Activated CD4-positive, alpha-beta T cell treated with anti-CD3 and anti-CD28 coated beads, Interleukin-2, amount 50 U/mL, for 1 hour (primary cell): ENCODE results near the gene NR2E3.

Source experiments
- DNase-seq: peaks from one replicate; pipeline ENCODE4 v3.0.0-alpha.2; 2020

The NR2E3 gene

DNA sequence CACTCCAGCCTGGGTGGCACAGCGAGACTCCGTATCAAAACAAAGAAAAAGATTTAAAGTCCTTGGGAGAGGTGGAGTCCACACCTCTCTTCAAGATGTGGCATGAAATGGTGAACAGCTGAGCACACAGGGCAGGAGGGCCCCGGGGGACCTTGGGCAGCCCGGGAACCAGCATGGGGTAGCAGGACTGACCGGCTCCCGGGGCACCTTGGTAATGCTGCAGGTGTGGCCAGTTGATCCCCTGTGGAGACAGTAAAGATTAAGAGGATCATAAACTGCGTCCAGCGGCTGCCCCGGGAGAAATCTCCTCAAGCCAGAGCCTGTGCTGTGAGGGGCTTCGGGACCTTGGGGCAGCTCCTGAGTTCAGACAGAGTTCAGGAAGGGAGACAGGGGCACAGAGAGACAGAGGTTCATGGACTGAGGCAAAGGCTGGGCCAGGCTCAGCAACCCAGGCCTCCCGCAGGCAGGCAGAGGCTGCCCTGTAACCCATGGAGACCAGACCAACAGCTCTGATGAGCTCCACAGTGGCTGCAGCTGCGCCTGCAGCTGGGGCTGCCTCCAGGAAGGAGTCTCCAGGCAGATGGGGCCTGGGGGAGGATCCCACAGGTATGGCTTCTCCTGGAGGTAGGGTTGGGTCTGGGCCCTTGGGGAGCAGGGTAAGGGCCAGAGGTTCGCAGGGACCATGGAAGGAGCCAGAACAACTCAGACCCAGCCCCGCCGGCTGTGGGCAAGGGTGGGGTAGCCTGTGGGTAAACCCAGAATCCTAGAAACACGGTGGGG, at the start of gene NR2E3:
TSS of gene NR2E3 (plus strand) at position 299 of the 780 bp plus-strand sequence. CDS start at position 489, 190 bp downstream.
- no peak for DNase-seq

DNA sequence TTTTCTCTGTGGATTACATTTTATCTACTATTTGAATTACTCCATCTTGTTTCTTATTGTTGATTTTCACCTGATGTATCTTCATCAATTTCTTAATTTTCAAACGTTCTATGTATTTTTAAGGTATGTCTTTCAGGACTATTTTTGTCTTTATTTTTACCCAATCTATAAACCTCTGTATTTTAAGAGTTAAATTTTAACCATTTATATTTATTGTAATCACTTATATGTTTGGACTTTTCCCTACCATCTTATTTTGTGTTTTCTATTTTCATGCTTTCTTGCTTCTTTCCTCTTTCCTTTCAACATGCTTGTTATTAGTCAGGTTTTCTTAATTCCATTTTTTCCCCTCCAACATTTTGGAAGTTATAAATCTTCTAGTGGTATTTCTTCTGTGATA, 49.5 kb upstream of the NR2E3 start:
- no peak for DNase-seq

DNA sequence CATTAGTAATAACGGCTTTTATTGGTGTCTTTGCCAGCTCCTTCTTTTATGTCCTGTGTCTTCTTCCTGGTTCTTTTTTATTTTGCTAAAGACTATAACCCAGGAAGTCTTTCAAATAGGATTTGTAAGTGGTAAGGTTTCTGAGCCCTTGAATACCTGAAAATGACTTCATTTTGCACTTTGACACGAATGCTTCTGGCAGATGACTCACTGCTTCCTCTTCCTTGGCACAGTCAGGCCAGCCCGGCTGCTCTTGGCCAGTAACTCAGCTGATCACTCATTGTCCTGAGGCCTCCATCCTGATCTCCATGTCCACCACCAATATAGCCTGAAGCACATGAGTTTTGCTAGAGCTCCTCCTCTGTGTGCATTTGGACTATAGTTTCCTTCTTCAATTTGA, 48.7 kb upstream of the NR2E3 start:
- DNase-seq, result no peak

DNA sequence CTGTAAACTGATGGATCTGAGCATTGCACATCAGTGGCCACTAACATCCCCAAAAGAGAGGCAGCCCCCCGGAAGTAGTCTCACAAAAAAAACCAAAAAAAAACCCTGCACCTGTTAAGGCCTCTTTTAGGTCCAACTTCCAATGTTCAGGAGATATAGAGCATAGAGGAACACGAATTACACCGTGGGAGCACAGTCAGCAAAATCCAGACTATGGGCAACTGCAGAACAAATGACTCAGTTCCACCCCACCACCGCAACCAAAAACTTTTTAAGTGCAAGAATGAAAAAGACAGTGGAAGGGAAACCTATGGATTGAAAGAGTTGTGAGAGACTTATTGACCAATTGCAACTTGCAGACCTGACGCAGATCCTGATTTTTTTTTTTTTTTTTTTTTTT, 42.2 kb upstream of the NR2E3 start:
- DNase-seq, result no peak

DNA sequence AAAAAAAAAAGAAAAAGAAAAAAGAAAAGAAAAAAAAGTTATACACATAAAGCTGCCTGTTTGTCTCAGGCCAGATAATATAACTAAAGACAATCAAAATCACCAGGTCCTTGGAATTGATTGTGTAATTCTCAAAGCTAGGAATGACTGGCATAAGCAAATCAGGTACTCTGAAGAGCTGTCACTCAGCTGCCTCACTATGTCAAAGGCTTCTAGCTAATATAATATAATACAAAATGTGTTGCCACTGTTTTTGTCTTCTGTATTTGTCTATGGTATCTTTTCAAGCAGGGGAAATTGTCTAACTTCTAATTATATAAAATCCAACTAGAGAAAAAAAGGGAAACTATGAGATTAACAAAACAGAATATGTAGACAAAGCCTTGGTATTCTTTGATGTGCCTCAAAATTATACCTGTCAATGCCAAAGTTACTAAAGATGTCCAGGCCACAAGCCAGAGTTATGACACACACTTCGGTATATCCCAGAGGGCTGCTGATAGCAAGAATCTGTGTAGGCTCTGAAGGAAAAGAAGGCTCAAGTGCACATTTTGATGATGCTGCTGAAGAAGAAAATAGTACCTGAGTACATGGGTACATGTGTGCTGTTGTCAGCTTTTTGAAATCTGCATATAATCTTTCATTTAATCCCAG, 37.0 kb upstream of the NR2E3 start:
- DNase-seq, result no peak

DNA sequence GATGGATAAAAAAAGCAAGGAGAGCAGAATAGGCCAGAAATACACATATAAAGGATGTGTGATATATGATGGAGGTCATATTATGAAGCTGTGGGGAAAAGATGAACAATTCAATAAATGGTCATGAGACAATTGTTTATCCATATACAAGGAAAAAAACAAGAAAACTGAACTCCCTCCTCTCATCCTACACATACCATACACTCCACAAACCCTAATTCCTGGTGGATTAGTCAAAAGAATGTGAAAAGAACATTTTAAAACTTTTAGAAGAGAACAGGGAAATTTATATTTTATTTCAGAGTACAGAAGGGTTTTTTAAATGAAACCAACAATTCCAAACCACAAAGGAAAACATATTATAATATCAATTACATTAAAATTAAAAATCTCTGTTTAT, 34.5 kb upstream of the NR2E3 start:
- DNase-seq, result no peak

DNA sequence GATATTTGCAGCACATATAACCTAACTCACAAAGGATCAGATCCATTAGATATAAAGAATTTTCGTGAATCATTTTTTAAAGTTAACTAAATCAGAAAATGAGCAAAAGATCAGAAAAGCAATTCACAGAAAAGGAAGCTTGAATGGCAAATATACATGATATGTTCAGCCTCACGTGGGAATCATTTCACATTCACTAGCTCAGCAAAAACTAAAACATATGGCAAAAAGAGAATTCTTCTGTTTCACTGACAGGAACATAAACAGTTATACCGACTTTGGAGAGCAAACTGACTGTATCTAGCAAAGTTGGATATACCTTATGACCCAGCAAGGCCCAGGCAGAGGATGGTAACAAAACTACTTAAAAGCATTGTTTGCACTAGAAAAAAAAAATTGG, 34.0 kb upstream of the NR2E3 start:
- no peak for DNase-seq

DNA sequence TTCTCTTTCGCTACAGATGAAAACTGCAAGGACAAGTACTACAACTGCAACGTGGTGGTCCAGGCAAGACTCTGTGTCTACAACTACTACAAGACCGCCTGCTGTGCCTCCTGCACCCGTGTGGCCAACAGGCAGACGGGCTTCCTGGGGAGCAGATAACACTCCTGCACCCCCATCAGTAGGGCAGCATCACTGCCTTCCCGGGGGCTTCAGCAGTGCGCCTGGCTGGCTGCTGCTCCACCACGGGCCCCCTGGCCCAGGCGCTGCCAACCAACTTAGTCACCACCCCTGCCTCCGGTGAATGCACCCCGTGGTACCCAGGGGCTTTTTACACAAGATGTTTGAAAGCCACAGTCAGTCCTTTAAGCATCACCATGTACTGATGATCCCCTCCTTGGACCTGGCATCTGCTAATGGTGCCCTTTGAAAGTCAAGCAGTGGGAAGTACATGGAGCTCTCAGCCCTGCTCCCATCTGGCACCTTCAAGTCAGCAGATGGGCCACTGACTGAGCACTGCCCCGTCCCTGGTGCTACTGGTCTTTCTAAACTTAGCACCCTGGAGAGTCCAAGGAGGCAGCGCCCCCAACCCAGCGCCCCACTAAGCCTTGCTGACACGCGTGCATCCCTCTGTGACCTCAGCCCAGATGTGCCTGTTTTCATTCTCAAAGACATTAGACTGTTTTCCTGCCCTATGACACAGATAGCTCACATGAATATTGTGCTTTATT, 33.0 kb upstream of the NR2E3 start:
- DNase-seq, result no peak

DNA sequence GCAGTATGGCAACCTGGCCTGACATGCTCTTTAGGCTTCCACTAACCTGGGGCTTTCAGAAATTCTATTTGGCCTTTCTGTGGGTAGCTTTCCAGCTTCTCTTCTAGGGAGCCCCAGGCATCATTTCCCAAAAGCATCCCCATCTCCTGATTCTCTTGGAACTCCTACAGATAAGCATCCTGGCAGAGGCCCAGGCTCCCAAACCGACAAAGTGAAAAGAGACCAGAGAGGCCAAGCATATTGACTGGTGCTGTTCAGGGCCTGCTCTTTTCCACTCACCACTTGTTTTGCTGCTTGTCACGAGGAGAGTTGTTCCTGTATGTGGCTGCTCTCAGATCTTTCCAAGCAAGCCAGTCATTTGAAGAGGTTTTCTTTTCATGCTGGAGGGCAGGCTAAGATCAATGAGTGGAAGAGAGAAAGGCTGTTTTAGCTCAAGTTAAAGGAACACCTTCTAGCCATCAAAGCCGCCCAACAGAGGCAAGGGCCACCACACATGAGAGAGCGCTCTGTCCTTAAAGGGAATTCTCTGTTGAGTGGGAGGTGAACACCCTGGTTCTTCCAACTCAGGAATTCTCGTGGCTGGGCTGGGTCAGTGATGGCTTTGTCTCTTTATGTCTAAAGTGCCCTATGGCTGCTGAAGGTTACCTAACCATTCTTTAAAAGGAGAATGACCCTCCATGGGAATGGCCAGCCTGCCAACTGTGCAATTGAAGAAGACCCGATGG, 31.1 kb upstream of the NR2E3 start:
- DNase-seq, result no peak

DNA sequence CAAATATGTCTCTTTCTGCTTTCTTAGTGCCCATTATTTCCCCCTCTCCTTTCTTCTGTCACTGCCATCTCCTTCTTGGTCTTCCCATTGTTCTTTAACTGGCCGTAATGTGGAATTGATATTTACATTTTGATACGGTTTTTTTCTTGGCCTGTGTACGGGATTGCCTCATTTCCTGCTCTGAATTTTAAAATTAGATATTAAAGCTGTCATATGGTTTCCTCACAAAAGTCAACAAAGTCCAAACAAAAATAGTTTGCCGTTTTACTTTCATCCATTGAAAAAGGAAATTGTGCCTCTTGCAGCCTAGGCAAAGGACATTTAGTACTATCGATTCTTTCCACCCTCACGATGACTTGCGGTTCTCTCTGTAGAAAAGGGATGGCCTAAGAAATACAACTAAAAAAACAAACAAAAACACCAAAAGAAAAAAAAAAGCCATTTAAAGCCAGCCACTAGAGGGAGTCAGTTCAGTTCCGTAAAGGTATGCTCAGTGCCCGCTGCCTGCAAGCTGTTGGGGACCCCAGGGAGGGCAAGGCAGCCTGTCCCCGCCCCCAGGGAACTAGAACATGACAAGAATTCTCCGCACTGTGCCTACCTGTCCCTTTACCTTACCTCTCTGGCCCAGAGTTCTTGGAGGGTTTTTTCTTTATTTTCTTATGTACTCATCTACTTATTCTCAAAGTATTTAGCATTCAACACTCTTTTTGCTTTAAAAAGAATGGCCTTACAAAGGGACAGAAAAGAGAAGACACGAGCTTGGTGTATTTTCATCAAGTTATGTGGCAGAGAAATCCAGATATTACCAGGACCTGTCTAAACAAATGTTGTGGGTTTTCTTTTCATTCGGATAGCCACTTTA, 30.0 kb upstream of the NR2E3 start:
- DNase-seq, result peak; percentile 9

DNA sequence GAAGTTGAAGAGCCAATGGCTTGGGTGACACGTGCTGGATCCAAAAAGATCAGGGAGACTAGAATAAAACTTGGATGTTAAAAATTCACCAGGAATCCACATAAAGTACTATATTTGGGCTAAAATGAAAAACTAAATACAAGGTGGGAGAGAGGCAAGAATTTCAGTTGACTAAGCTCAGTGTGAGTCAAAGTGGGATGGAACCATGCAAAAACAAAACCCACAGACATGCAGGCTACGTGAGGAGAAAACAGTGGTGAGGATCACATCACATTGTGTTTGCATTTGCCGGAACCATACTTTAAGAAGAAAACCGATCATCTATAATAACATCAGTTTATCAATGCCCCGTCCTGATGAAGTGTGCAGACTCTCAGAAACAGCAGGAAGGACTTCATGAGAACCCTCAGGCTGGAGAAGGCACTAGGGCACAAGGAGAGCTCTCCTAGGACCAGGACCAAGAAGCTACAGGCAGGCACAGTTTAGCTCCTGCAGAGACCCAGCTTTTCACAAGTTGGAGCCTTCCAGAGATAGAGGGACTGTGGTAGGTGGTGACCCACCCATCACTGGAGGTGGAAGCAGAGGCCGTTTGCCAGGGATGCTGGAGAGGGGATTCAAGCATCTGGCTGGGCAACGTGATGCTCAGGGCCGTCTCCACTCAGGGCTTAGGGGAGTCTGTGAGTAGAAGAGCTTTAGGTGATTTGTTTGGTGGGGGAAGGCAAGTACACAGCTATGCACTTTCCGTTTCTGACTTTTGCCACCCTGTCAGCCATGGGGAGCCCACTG, 29.0 kb upstream of the NR2E3 start:
- no peak for DNase-seq

DNA sequence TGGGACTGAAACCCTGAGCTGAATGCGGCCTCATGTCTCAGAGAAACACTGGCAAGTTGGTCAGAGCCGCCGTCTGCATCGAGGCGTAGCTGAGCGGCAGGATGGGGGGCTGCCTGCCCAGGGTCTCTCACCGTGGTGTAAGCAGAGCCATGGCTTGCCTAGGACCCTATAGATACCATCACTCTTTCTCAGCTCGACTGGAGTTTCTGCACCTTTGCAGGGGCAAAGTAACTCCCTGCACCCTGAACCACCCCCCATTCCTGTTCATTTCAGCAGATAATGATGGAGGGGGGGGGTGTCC, 28.4 kb upstream of the NR2E3 start:
- DNase-seq, result no peak

DNA sequence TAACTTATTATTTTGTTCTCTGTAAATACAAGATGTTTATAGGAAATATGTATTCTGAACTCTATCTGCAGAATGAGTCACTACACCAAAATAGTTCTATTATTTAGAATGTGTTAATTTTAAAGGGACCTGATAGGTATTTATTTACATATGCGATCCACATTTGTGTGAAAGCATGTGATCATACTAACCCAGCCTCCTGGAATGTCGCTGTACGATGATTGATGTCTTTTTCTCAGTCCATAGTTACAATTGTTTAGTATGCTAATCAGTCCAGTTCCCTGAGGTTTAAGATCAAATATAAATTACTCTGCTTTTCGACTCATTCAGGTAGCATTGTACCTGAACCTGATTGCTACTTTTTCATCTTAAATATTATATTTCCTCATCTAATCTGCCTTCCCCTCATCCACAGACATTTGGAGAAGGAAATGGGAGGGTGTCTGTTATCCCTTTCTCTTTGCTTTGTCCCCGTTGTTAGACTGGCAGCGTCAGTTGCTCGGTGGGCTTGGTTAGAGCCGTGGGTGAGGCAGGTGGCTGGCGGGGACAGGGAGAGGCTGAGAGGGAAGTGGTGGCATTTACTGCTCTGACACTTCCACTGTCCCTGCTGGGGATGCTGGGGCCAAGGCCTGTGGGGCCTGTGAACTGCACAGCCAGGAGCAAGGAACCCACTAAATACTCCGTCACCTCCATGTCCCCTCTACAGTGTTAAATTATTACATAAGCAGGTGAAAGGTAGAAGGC, 27.8 kb upstream of the NR2E3 start:
- no peak for DNase-seq

DNA sequence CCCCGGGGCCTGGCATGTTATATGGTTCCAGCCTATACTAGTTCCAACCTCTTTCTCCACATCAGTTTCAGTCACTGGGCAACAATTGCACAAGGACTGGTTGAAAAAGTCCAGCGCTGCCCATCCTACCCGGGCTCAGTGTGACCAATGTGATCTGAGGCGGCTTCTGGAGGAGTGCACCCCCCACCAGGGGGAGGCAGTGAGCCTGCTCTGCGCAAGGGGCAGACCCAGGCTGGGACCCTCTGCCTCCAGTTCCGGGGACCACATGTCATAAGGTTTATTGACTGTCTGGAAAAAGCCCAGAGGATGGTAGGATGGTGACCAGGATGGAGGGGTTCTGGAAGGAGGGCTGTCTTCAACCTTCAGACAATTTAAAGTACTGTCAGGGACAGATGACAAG, 25.6 kb upstream of the NR2E3 start:
- peak; percentile 6 for DNase-seq

DNA sequence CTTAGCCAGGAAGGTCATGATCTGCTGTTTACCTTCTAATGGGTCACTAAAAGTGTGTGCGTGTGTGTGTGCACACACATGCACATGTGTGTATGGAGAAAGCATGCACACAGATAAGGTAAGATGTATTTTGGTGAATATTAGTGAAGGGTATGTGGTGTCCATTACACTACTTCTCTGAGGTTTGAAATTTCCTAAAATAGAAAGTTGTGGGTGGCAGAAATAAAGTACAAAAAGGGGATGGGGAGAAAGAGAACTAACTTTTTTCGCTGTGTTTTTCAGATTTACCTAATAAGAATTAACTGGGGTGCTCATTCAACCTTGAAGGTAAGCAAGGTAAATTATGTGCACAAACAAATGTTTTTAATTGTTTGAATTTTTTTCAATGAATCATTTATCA, 24.4 kb upstream of the NR2E3 start:
- no peak for DNase-seq

DNA sequence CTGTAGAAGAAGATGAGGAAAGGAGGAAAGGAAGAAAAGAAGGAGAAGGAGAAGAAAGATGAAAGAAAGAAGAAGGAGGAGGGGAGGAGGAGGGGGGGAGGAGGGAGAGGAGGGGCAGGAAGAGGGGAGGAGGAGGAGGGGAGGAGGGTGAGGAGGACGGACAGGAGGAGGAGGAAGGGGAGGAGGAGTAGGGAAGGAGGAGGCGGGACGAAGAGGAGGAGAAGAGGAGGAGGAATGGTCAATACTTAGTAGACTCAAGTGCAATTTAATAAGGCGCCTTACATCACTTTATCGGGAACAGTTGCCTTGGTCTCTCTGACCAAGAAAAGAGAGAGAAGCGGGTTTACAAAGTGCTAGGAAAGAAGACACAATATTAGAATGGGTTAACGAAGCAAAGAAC, 23.7 kb upstream of the NR2E3 start:
- DNase-seq, result no peak

DNA sequence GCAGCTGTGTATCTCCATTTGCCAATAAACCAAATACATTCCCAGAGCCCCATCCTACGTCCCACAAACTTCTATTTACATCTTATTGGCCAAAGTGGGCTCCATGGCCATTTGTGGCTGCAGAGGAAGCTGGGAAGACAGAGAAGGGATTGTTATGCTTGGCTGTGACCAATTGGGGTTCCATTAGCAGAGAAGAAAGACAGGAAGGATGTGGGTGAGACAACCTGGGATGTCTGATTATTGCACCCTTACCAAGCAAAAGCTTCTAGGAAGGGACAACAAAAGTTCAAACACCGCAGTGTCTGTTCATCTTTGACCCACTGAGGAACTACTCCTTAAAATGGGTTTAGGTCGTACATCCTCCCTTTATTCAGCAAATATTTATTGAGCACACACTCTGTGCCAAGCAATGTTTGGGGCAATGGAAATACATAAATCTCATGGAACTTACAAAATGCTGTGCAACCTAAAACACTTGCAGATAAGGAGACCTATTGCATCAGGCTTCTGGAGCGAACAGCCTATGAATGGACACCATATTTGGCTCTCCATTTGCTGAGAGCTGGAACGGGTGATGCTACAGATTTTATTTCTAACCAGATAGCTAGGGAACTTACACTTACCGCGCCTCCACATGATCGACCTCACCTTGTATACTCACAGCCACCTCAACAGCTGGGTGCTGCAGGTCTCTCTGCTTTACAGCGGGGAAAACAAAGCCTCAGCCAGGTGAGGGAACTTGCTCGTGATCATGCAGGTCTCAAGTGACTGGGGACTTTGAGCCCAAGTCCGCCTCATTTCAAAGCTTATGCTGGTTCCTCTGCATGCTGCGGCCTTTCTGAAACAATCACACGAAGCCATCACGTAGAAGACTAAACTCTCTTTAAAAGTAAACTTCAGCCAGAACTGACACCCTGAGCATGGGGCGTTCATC, 21.4 kb upstream of the NR2E3 start:
- DNase-seq, result no peak

DNA sequence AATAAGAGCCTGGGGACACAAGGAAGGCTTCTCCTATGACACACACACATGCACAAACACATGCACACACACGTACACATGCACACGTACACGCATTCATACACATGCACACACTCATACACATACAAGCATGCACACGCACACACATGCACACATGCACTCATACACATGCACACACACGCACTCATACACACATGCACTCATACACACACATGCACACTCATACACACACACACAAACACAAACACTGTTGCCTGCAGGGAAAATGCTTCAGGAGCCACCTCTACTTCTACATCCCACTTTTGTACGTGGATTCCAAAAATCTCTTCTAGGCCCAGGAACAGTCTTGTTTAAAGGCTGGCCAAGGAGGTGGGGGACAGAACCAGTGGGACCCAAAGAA, 20.7 kb upstream of the NR2E3 start:
- DNase-seq, result no peak

DNA sequence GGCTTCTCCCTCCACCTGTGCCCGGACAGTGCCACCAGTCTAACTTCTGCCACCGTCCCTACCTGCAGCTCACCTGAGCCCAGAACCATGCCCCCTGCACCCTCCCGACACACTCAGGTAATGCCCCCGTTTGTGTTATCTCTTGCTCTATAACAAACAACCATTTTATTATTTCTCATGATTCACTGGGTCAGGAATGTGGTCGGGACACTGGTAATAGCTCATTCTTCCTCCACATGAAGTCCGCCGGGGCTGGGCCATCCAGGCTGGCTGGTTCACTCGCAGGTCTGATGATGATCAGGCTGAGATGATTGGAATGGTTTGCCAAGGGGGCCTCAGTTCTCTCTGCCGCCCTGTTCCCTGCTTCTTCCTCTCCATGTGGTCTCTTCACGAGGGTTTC, 20.3 kb upstream of the NR2E3 start:
- no peak for DNase-seq

DNA sequence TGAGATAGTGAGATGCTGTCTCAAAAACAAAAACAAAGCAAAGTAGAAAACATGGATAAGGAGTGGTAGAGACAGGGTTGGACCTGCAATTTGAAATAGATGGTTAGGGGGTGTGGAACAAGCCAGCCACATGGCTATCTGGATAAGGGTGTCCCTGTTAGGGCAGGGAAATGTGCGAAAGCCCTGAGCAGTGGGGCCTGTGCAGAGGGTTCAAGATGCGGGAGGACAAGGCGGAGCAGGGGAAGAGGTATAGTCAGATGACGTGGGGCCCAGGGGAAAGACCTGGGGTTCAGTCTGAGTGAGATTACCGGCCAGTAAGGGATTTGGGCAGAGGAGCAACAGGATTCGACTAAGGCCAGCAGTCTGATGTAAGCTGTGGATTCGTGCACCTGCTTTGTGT, 18.4 kb upstream of the NR2E3 start:
- no peak for DNase-seq
